Epidermal melanocyte (primary cell): ENCODE results near the gene SLC4A4.

Source experiments
- DNase-seq: peaks from one replicate; pipeline ENCODE4 v3.0.0; 2011; ENCODE audit warnings: low spot score; ENCODE audit not compliant: insufficient read length

SLC4A4 gene

GRCh38 chr4:71338846-71339593 is at the start of gene SLC4A4:
Gene SLC4A4, plus strand, starts transcription at chr4:71339020.
- DNase-seq, result no peak

GRCh38 chr4:71290074-71290473 is 48.7 kb upstream of the SLC4A4 start:
- DNase-seq, result no peak

GRCh38 chr4:71290476-71290875 is 48.3 kb upstream of the SLC4A4 start:
- no peak for DNase-seq

GRCh38 chr4:71292228-71292627 is 46.6 kb upstream of the SLC4A4 start:
- no peak for DNase-seq

GRCh38 chr4:71293705-71294104 is 45.1 kb upstream of the SLC4A4 start:
- DNase-seq, result no peak

- no peak for DNase-seq
Measured at GRCh38 chr4:71294301-71294700, 44.5 kb upstream of the SLC4A4 start.

GRCh38 chr4:71296945-71297344 is 41.9 kb upstream of the SLC4A4 start:
- DNase-seq, result peak; percentile 48

- no peak for DNase-seq
Measured at GRCh38 chr4:71300362-71300761, 38.5 kb upstream of the SLC4A4 start.

GRCh38 chr4:71300964-71301363 is 37.9 kb upstream of the SLC4A4 start:
- no peak for DNase-seq

GRCh38 chr4:71303287-71303686 is 35.5 kb upstream of the SLC4A4 start:
- no peak for DNase-seq

- DNase-seq, result no peak
Measured at GRCh38 chr4:71303850-71304249, 35.0 kb upstream of the SLC4A4 start.

GRCh38 chr4:71304289-71304850 is 34.5 kb upstream of the SLC4A4 start:
- no peak for DNase-seq

- DNase-seq, result no peak
Measured at GRCh38 chr4:71307729-71308128, 31.1 kb upstream of the SLC4A4 start.

GRCh38 chr4:71322425-71322824 is 16.4 kb upstream of the SLC4A4 start:
- DNase-seq, result no peak

- DNase-seq, result no peak
Measured at GRCh38 chr4:71333368-71333767, 5.5 kb upstream of the SLC4A4 start.

GRCh38 chr4:71333960-71334359 is 4.9 kb upstream of the SLC4A4 start:
- no peak for DNase-seq

GRCh38 chr4:71334465-71334882 is 4.3 kb upstream of the SLC4A4 start:
- DNase-seq, result no peak

- no peak for DNase-seq
Measured at GRCh38 chr4:71343670-71344466, 5.0 kb downstream of the SLC4A4 start.

- no peak for DNase-seq
Measured at GRCh38 chr4:71346710-71347109, 7.9 kb downstream of the SLC4A4 start.

- no peak for DNase-seq
Measured at GRCh38 chr4:71348586-71348985, 9.8 kb downstream of the SLC4A4 start.

GRCh38 chr4:71355045-71355444 is 16.2 kb downstream of the SLC4A4 start:
- DNase-seq, result no peak

GRCh38 chr4:71355971-71356370 is 17.2 kb downstream of the SLC4A4 start:
- DNase-seq, result no peak
